ENCODE results near the gene AMER3. TPM values are rescaled to one million over a fixed set of nuclear protein-coding genes. Genes with fewer than 3 reads are reported as not detected.

AMER3 gene
- total and polyA plus RNA-seq, 3 donors from 2014 or later = 0.99 to 3.5 (median 3.0) TPM

- H3K4me1 ChIP-seq = no peaks in the 10 kb centered on the region
- DNase-seq = no peak
- intact Hi-C loops (cut with DNase I; ENCODE audit: low total_unique reads) = no loop called here
- 91 to 100% methylated on average over 5 to 14 of the region's 15 CpGs for WGBS, 2 donors
- H3K36me3 ChIP-seq (ENCODE audit: low read depth, missing control alignments) = no peaks in the 10 kb centered on the region
- H3K4me3 ChIP-seq = no peak overlapping the region
- no peak overlapping the region for H3K27ac ChIP-seq
- H3K9me3 ChIP-seq = no peaks in the 10 kb centered on the region
- no peaks in the 10 kb centered on the region for H3K27me3 ChIP-seq
- no peak for TF ChIP-seq POLR2A (IDR thresholded peaks at IDR 0.05)
- no peak for TF ChIP-seq CTCF (IDR thresholded peaks at IDR 0.05)
Measured at GRCh38 chr2:130764035-130764820, 8.9 kb downstream of the AMER3 start.

GRCh38 chr2:130764821-130765115, 9.4 kb downstream of the AMER3 start:
- intact Hi-C loops (cut with DNase I; ENCODE audit: low total_unique reads) = no loop called here
- DNase-seq = no peak
- H3K27ac ChIP-seq = no peak overlapping the region
- WGBS, 2 donors = 79 to 86% methylated on average over 5 of the region's 5 CpGs
- no peak for TF ChIP-seq CTCF (IDR thresholded peaks at IDR 0.05)
- no peak for TF ChIP-seq POLR2A (IDR thresholded peaks at IDR 0.05)
- H3K4me1 ChIP-seq = no peaks in the 10 kb centered on the region
- no peaks in the 10 kb centered on the region for H3K36me3 ChIP-seq (ENCODE audit: low read depth, missing control alignments)
- H3K9me3 ChIP-seq = no peaks in the 10 kb centered on the region
- H3K4me3 ChIP-seq = no peak overlapping the region
- no peaks in the 10 kb centered on the region for H3K27me3 ChIP-seq

- Histone ChIP-seq H3K4me3 (no peak overlapping the region), H3K36me3 (ENCODE audit: low read depth, missing control alignments) (no peaks in the 10 kb centered on the region), H3K9me3 (no peaks in the 10 kb centered on the region), H3K27ac (no peak overlapping the region), H3K27me3 (no peaks in the 10 kb centered on the region), H3K4me1 (no peaks in the 10 kb centered on the region)
- WGBS, 2 donors = 88 to 90% methylated on average over 6 of the region's 6 CpGs
- no peak for DNase-seq
- TF ChIP-seq POLR2A (IDR thresholded peaks at IDR 0.05) (no peak), CTCF (IDR thresholded peaks at IDR 0.05) (no peak)
- intact Hi-C loops (cut with DNase I; ENCODE audit: low total_unique reads) = no loop called here
Measured at GRCh38 chr2:130765464-130765863, 10.1 kb downstream of the AMER3 start.

GRCh38 chr2:130766037-130766436, 10.7 kb downstream of the AMER3 start:
- H3K27ac ChIP-seq = no peak overlapping the region
- WGBS, 2 donors = 84 to 88% methylated on average over 7 of the region's 7 CpGs
- intact Hi-C loops (cut with DNase I; ENCODE audit: low total_unique reads) = no loop called here
- no peaks in the 10 kb centered on the region for H3K36me3 ChIP-seq (ENCODE audit: low read depth, missing control alignments)
- peaks cover 3% of the 10 kb centered on the region for H3K4me1 ChIP-seq
- no peak overlapping the region for H3K4me3 ChIP-seq
- H3K9me3 ChIP-seq = no peaks in the 10 kb centered on the region
- H3K27me3 ChIP-seq = no peaks in the 10 kb centered on the region
- no peak for DNase-seq
- TF ChIP-seq POLR2A (IDR thresholded peaks at IDR 0.05) = no peak
- no peak for TF ChIP-seq CTCF (IDR thresholded peaks at IDR 0.05)

All from testis (tissue), 3 donors.